Activated T-helper 9 cell treated with anti-CD3 and anti-CD28 coated beads, Interleukin-2, amount 50 U/mL, for 16 hours (primary cell): ENCODE results near the gene AKR1C8.

Source experiments
- DNase-seq: peaks from one replicate; pipeline ENCODE4 v3.0.0-alpha.2; 2020; ENCODE audit warnings: low read depth

The AKR1C8 gene

GRCh38 chr10:5108658-5109416 is 76.1 kb downstream of the AKR1C8 start:
- DNase-seq = no peak

GRCh38 chr10:5107860-5108526 is 77.0 kb downstream of the AKR1C8 start:
- DNase-seq = no peak

GRCh38 chr10:5106553-5106952 is 78.4 kb downstream of the AKR1C8 start:
- no peak for DNase-seq

GRCh38 chr10:5105626-5106025 is 79.3 kb downstream of the AKR1C8 start:
- DNase-seq = no peak
